Left lung (tissue), 10 donors: ENCODE data around the gene C19orf38. TPM values are rescaled to one million over a fixed set of nuclear protein-coding genes. Genes with fewer than 3 reads are reported as not detected.

Source experiments
- ATAC-seq: fragments of 200-7000 bp; cut with Tn5 transposase; one replicate; pipeline ENCODE4 v1.9.1; 2020; ENCODE audit warnings: moderate library complexity
- DNase-seq, 4 donors: peaks; one replicate each; pipeline ENCODE4 v3.0.0-alpha.2; 2013 to 2020
- H3K27ac ChIP-seq, 2 donors: fragments of 200-600 bp; sonication (generic) in 1 of 2; one replicate each; pipeline versions ENCODE4 v1.5.0 to v1.8.0; 2020 to 2021
- H3K27me3 ChIP-seq, 2 donors: fragments of 200-600 bp; sonication (generic) in 1 of 2; one replicate each; pipeline versions ENCODE4 v1.5.0 to v1.8.0; 2020 to 2021
- H3K36me3 ChIP-seq, 2 donors: fragments of 200-600 bp; sonication (generic) in 1 of 2; one replicate each; pipeline versions ENCODE4 v1.5.0 to v1.8.0; 2020 to 2021
- H3K4me1 ChIP-seq, 2 donors: fragments of 200-600 bp; one replicate each; pipeline ENCODE4 v1.8.0; 2021
- H3K4me3 ChIP-seq, 2 donors: fragments of 200-600 bp; sonication (generic) in 1 of 2; one replicate each; pipeline versions ENCODE4 v1.5.0 to v1.8.0; 2020 to 2021; ENCODE audit warnings: mild to moderate bottlenecking in 1 of 2
- H3K9me3 ChIP-seq, 2 donors: fragments of 200-600 bp; sonication (generic) in 1 of 2; one replicate each; pipeline versions ENCODE4 v1.5.0 to v1.8.0; 2020 to 2021
- intact Hi-C, 2 donors: fragments of 100-400 bp; cut with DNase I; formaldehyde crosslinking; loops; one replicate each; pipeline versions ENCODE4 v1.11.2 to v1.14.2; 2022
- polyA plus RNA-seq, 6 donors: library from polyadenylated mRNA; unstranded; fragments of 120-200 nt; gene quantifications; one replicate each; pipeline ENCODE4 v1.2.1, GENCODE V29; 2013; ENCODE audit not compliant: insufficient read length in 6 of 6
- total RNA-seq, 2 donors: library from RNA; stranded (reverse); fragmentation: NEBNext Ultra II Directional; extraction: Animal tissue kit (Norgen Biotek cat#: 25700); gene quantifications; one replicate each; pipeline ENCODE4 v1.2.1, GENCODE V29; 2021
- TF ChIP-seq, protein P1 (sequence below), 2 donors: fragments of 200-600 bp; sonication (generic) in 1 of 2; IDR thresholded peaks; one replicate each; pipeline versions ENCODE4 v1.5.0 to v1.8.0; 2021; ENCODE audit warnings: antibody characterized with exemption in 2 of 2
- donor health status: DM: no; HTN: yes; CAD: no.
- donor health status: DM: no; HTN: no; CAD: no.

C19orf38 gene
- total and polyA plus RNA-seq, 8 donors: 2.8 to 11.8 (median 4.1) TPM

DNA sequence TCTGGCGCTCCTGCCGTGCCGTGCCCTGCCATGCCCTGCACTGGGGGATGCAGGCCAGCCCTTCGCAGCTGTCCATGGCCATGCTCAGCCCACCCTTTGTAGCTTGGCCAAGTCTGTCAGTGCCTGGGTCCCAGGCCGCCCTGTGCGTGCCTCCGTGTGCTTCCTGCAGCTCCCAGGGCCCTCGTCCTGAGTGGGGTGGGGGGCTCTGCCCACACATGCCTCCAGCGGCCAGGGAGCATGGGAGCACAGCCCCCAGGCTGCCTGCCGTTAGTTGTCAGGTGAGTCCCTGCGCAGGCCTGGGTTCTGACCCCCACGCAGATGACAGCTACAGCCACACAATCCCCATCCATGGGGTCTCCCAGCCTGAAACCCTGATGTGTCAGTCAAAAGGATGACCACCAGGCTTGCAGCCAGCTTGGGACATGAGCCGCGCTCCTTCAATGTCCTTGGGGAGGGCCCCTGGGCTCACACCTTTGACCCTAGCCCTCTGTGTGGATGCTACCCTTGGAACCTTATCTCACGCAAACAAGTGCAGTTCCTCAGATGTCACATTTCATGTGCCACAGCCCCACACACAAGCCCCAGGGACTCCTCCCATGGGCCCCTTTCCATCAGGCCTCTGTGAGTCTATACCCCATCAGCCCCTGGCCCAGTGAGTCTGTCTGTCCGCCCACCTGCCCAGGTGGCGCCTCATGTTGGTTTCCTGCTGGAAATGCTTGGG is 36.7 kb upstream of the C19orf38 start:
- DNase-seq (no peak), ATAC-seq (no peak)
- TF ChIP-seq, protein P1, sequence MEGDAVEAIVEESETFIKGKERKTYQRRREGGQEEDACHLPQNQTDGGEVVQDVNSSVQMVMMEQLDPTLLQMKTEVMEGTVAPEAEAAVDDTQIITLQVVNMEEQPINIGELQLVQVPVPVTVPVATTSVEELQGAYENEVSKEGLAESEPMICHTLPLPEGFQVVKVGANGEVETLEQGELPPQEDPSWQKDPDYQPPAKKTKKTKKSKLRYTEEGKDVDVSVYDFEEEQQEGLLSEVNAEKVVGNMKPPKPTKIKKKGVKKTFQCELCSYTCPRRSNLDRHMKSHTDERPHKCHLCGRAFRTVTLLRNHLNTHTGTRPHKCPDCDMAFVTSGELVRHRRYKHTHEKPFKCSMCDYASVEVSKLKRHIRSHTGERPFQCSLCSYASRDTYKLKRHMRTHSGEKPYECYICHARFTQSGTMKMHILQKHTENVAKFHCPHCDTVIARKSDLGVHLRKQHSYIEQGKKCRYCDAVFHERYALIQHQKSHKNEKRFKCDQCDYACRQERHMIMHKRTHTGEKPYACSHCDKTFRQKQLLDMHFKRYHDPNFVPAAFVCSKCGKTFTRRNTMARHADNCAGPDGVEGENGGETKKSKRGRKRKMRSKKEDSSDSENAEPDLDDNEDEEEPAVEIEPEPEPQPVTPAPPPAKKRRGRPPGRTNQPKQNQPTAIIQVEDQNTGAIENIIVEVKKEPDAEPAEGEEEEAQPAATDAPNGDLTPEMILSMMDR (IDR thresholded peaks at IDR 0.05): no peak
- Histone ChIP-seq H3K4me1 (peaks cover 0 to 78% of the 10 kb centered on the region in 2 donors), H3K27ac (peak overlapping the region in 1 of 2 donors; percentile 90), H3K9me3 (no peaks in the 10 kb centered on the region), H3K27me3 (no peaks in the 10 kb centered on the region), H3K36me3 (peaks cover 0 to 99% of the 10 kb centered on the region in 2 donors), H3K4me3 (no peak overlapping the region)
- intact Hi-C loops: no loop called here

DNA sequence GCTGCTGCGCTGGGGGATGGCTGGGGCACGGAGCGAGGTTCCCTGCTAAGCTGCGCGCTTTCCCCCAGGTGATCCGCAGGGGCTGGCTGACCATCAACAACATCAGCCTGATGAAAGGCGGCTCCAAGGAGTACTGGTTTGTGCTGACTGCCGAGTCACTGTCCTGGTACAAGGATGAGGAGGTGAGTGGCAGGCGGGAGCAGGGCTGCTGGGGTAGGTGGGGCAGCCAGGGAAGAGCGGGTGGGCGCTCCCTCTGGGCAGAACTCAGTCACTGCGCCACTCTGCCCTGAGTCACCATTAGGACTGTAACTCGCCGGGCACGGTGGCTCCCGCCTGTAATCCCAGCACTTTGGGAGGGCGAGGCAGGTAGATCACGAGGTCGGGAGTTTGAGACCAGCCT is 36.0 kb upstream of the C19orf38 start:
- H3K4me3 ChIP-seq: no peak overlapping the region
- ATAC-seq (no peak), DNase-seq (peak in 1 of 4 donors; percentile 77)
- H3K36me3 ChIP-seq: peaks cover 0 to 99% of the 10 kb centered on the region in 2 donors
- peak overlapping the region in 1 of 2 donors; percentile 90 for H3K27ac ChIP-seq
- no peaks in the 10 kb centered on the region for H3K27me3 ChIP-seq
- TF ChIP-seq, protein P1 (IDR thresholded peaks at IDR 0.05): no peak
- peaks cover 0 to 77% of the 10 kb centered on the region in 2 donors for H3K4me1 ChIP-seq
- no peaks in the 10 kb centered on the region for H3K9me3 ChIP-seq
- intact Hi-C loops: no loop called here

DNA sequence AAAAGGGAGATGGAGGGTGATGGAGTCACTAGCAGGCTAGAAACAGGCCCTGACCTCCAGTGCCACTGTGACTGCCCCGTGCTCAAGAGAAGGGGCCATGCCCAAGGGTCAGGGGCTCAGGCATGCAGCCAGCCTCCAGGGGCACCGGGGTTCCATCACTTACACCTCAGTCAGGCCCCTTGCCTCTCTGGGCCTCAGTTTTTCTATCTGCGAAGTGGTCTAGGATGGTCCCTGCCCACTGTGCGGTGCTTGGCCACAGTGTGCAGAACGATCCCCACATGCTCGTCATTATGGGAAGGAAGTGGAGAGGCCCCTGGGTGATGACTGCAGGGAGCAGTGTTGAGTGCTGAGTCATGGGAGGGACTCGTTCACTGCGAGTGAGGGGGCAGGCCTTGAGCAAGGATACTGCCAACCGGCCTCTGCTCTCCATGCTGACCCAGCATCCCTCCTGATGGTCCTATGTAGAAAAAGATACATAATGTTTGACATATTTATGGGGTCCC is 35.3 kb upstream of the C19orf38 start:
- Histone ChIP-seq H3K36me3 (peaks cover 0 to 99% of the 10 kb centered on the region in 2 donors), H3K4me1 (peaks cover 0 to 77% of the 10 kb centered on the region in 2 donors), H3K9me3 (no peaks in the 10 kb centered on the region), H3K4me3 (no peak overlapping the region), H3K27ac (peak overlapping the region; percentile 10 to 90), H3K27me3 (no peaks in the 10 kb centered on the region)
- ATAC-seq (peak; percentile 63), DNase-seq (peak in 2 of 4 donors; percentile 79 to 86)
- intact Hi-C loops: no loop called here
- TF ChIP-seq, protein P1 (IDR thresholded peaks at IDR 0.05): no peak

DNA sequence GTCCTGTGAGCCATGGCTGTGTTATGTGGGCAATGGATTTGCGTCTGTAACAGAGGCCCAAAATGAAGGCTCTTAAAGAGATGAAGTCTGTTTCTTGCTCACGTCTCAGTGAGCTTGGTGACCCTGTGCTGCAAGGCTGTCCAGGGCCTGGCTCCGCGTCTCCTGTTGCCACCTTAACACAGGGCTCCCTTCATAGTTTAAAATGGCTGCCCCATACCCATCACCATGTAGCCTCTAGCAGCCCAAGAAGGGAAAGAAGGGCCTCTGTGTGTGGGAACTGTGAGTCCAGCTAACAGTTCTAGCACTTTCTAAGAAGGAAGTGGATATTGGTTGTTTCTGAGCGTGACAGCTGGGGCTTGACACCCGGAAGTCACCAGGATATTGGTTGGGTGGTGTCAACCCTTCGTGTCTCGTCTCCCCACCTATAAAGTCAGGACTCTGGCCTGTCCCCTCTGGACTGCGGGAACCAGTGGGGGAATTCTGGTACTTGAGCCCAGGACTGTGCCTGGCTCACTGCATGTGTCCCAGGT is 33.1 kb upstream of the C19orf38 start:
- Histone ChIP-seq H3K27me3 (no peaks in the 10 kb centered on the region), H3K27ac (peak overlapping the region in 1 of 2 donors; percentile 90), H3K4me3 (no peak overlapping the region), H3K4me1 (peaks cover 0 to 56% of the 10 kb centered on the region in 2 donors), H3K9me3 (no peaks in the 10 kb centered on the region), H3K36me3 (peaks cover 0 to 99% of the 10 kb centered on the region in 2 donors)
- intact Hi-C loops: no loop called here
- ATAC-seq: no peak
- TF ChIP-seq, protein P1 (IDR thresholded peaks at IDR 0.05): no peak
- no peak for DNase-seq

DNA sequence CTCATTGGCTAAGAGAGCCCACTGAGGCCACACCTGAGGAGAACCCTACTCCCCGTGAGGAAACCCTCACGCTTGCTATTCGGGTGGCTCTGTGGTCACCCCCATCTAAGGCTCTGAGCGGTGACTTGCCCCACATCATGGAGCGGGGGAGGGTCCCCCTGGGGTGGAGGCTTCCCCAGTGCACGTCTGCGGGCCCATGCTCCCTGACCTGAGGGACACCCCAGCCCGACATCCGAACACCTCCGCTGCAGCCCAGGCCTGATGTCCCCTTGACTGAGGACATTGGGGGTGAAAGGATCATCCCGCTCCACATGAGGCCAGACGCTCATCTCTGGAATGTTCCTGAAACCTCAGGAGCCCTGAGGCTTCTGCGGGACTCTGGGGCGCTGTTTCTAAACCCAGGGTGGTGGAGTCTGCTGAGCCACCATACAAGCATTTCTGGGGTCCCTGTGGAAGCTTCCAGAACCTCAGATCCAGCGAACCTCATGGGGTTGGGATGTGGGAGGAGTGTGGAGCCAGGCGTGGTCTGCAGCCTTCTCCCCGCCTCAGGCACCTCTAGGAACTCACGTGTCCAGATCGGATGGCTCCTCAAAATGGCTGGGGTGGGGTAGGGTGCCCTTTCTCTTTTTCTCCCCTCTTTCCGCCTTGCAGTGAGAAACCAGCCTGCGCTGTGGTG is 32.1 kb upstream of the C19orf38 start:
- H3K4me3 ChIP-seq: peak overlapping the region; percentile 29 to 35
- TF ChIP-seq, protein P1 (IDR thresholded peaks at IDR 0.05): no peak
- peak in 1 of 4 donors; percentile 67 for DNase-seq
- H3K4me1 ChIP-seq: peaks cover 0 to 46% of the 10 kb centered on the region in 2 donors
- no peaks in the 10 kb centered on the region for H3K9me3 ChIP-seq
- no peaks in the 10 kb centered on the region for H3K27me3 ChIP-seq
- H3K27ac ChIP-seq: peak overlapping the region; percentile 80 to 90
- intact Hi-C loops: no loop called here
- H3K36me3 ChIP-seq: peaks cover 0 to 99% of the 10 kb centered on the region in 2 donors
- ATAC-seq: no peak
